Epithelial cell of proximal tubule (primary cell): ENCODE measurements around the gene SERTAD4. TPM values are rescaled to one million over a fixed set of nuclear protein-coding genes. Genes with fewer than 3 reads are reported as not detected.
A peak's percentile ranks its signal among the peaks of the same experiment; 100 is the strongest.

ENCODE experiments used
- DNase-seq: peaks from one replicate; pipeline ENCODE4 v3.0.0-alpha.2; 2011; ENCODE audit warnings: low read depth
- H3K4me3 ChIP-seq: 2 replicates; pipeline ENCODE4 v1.5.1; 2011; ENCODE audit warnings: low read depth, mild to moderate bottlenecking, low read length
- CTCF ChIP-seq: conservative IDR thresholded peaks from 2 replicates; pipeline ENCODE4 v1.5.1; 2012; ENCODE audit warnings: low read depth, mild to moderate bottlenecking, low read length
- total RNA-seq: library from RNA; depleted of rRNA; stranded (reverse); fragments of >200 nt; gene quantifications from 2 replicates; pipeline ENCODE4 v1.2.3, GENCODE V29; 2015

SERTAD4 gene
- total RNA-seq, 1 donor from 2014 or later: 8.7 TPM

GRCh38 chr1:210237479-210237878 is 4.9 kb downstream of the SERTAD4 start:
- no peak for TF ChIP-seq CTCF
- DNase-seq: no peak
- H3K4me3 ChIP-seq: peak overlapping the region; percentile 1

- no peak for TF ChIP-seq CTCF
- DNase-seq: no peak
- H3K4me3 ChIP-seq: no peak overlapping the region
These were observed 5.4 kb downstream of the SERTAD4 start for GRCh38 chr1:210237981-210238380.

- peak; percentile 42 for DNase-seq
- H3K4me3 ChIP-seq: no peak overlapping the region
- peak; percentile 77 for TF ChIP-seq CTCF
These were observed 6.9 kb downstream of the SERTAD4 start for GRCh38 chr1:210239349-210240111.

- DNase-seq: no peak
- TF ChIP-seq CTCF: no peak
- H3K4me3 ChIP-seq: no peak overlapping the region
These were observed 8.5 kb downstream of the SERTAD4 start for GRCh38 chr1:210241121-210241520.

GRCh38 chr1:210244746-210245367 is 12.3 kb downstream of the SERTAD4 start:
- TF ChIP-seq CTCF: no peak
- DNase-seq: no peak
- no peak overlapping the region for H3K4me3 ChIP-seq

GRCh38 chr1:210246447-210246846 is 13.9 kb downstream of the SERTAD4 start:
- no peak overlapping the region for H3K4me3 ChIP-seq
- TF ChIP-seq CTCF: no peak
- DNase-seq: no peak
